NCI-H1417 treated with DMSO at 0.1 percent for 48 hours (cell line): ENCODE results near the gene ANKIB1.
"Not testable (repeated sequence)": the region's sequence is repeated elsewhere in the genome, so short reads cannot be mapped to it uniquely, and the experiment has no call there.

ENCODE experiments used
- DNase-seq: peaks from one replicate; lab custom pipeline; 2025; lab: John Stamatoyannopoulos, UW

Gene ANKIB1

DNA sequence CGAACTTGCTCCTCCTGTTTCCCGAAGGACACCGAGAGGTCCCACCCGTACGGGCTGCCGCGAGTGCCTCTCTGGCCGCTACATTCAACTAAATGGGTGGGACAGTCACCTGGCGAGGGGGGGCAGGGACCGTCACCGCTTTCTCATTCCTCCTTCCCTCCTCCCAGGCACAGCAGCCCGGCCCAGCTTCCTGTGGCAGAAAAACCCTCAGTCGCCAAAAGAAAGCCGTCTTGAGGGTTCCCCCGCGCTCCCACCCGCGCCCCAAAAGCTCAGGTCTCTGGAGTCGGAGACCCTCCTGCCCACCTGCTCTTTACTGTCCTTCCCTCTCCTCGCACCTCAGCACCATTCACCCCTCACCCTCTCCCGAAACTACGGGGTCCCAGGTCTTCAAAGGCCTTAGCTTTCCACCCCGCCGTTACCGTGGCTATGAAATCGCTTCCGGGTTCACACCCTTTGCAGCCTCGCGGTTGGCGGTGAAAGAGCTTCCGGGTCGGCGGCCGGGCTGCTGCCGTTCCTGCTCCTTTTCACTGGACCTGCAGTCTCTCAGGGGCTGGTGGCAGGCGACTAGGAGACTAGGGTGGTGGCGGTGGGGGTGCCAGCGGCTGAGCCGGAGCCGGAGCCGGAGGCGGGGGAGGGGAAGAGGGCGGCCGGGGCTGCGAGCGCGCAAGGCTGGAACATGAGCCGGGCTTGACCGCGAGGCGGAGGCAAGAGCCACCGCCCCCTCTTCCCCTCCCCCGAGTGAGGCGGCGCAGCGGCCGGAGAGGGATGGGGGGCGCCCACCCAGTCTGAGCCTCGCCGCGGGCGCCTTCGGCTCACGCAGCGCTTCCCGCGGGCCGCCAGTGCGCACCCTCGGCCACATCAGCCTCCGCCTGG, at the start of gene ANKIB1, which contains the start of gene KRIT1:
Gene ANKIB1, plus strand, starts transcription at position 488 of the 873 bp plus-strand sequence. CDS start 49,005 bp downstream, outside the sequence.
Gene KRIT1, minus strand, starts transcription at position 428 of the 873 bp plus-strand sequence. CDS start 3,779 bp downstream, outside the sequence.
- DNase-seq: peak; percentile 60

GRCh38 chr7:92200791-92201190, 45.0 kb upstream of the ANKIB1 start:
- no peak for DNase-seq

- no peak for DNase-seq
Observed at GRCh38 chr7:92205987-92206386, 39.8 kb upstream of the ANKIB1 start.

DNA sequence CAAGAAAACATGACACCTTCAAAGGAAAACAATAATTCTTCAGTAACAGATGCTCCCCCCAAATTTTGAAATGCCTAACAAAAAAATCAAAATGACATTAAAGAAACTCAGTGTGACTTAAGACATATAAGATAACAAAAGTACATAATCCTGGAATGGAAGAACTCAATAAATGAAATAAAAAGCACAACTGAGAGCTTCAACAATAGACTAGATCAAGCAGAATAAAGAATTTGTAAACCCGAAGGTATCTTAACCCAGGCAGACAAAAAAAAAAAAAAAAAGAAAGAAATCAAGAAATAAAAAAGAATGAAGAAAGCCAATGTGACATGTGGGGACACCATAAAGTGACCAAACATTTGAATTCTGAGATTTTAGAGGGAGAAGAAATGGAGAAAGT, 39.1 kb upstream of the ANKIB1 start:
- no peak for DNase-seq

DNA sequence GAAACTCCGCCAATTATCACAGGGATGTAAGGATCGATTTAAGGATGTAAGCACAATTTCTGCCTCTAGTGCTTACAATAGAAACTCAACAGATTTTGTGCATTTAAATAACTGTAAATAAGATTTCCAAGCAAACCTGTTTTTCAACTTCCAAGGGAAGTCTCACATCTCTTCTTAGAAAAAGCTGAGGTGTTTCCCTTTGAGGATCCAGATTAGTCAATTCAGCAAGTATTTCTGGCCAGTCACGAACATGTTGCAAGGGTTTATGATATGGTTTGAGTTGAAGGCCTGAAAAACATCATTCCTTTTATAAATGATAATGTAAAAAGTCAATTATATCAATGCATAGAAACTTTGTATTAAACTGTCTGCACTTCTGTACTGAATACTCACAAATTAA, 24.0 kb upstream of the ANKIB1 start:
- DNase-seq: no peak

GRCh38 chr7:92226981-92227380, 18.8 kb upstream of the ANKIB1 start:
- DNase-seq: no peak

DNA sequence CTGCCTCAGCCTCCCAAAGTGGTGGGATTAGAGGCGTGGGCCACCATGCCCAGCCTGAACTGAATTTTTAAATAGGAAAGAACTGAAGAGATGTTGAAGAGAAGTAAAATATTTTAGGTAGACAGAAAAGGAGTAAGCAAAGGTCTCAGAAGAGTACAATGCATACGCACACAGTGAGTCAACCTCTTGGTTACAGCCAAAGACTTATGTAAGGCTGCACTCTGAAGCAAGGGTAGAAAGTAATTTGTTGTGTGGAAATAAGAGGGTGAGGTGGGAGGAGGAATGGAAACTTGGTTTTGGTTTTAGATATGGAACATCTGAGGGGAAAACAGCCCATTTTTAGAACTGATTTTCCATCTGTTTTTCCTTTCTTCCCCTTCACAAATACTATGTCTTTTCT, 17.7 kb upstream of the ANKIB1 start:
- no peak for DNase-seq

GRCh38 chr7:92228742-92229141, 17.0 kb upstream of the ANKIB1 start:
- no peak for DNase-seq

- DNase-seq: no peak
Observed at GRCh38 chr7:92230547-92230946, 15.2 kb upstream of the ANKIB1 start.

GRCh38 chr7:92242972-92243371, 2.8 kb upstream of the ANKIB1 start:
- no peak for DNase-seq

DNA sequence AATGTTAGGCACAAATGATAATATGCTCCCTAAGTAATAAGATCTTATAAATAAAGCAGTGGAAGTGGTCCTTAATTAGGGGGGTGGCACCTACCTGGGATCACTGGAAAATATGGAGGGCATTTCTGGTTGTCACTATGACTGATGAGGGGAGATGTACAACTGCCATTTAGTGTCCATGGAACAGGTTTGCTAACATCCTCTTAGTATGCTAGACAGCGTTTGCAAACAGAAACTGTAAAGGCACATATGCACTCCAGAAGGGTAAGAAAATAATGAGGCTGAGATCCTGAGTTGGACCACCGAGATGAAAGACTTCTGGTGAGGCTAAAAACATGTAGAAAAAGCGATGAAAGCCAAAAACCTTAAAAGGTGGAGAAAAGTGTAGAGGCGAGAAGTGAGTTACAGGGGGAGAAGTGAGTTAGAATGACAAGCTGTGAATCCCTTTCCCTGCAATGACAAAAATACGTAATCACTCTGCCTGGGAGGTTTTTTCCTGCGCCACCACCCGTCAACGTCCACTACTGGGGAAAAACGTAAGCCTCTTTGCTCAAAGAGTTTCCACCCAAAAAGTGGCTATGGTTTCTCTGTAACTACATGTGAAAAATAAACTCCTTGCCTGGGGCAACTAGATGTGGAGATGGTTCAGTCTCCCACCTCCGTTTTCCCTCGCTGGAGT, 827 bp upstream of the ANKIB1 start:
- DNase-seq: no peak

GRCh38 chr7:92246360-92247101, 757 bp downstream of the ANKIB1 start:
- no peak for DNase-seq

DNA sequence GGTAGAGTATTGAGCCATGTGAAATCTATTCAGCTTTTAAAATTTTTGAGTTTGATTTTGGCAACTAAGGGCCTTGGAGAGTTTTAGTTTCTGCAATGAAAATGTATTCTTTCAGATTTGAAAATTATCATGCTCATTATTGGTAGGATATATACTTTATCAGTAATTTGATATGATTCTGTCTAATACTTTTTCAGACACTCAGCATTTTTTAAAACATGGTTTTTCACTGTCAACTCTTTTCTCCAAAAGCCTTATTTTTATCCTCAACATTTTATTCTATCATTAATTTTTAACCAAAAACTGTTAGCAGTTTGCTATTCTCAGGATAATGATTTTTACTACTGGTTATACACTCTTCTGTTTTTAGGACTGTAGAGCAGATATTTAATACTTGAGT, 4.8 kb downstream of the ANKIB1 start:
- DNase-seq: no peak

DNA sequence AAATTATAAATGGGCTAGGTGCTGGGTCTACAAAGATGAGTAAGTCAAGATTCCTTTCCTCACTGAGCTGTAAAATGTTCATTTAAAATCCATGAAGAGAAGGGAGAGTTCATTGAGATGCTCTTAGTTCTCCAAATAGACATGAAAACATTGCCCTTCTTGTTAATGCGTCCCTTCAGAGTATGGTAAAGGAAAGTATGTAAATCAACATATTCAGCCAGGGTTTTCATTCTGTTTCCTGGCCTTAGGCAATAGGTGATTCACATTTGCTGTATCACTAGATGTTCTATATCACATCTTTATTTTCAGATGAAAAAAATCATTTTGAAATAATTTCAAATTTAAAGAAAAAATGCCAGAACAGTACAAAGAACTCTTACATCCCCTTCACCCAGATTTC, 5.4 kb downstream of the ANKIB1 start:
- DNase-seq: no peak

DNA sequence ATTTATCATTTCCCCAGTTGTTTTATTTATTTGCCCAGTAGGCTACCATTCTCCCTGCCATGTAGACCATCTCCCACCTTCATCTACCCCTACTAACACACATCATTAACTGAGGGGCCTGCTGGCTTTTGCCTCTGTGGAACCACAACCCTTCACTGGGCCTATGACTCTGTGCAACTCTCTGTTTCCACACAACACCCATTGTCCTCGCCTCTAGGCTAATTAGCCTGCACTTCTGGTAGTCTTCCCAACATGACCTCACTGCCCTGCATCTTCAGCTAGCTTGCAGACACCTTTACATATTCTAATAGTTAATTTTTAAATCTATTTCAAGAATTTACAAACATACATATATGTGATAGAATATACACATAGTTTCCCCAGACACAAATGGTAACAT, 7.5 kb downstream of the ANKIB1 start:
- no peak for DNase-seq

DNA sequence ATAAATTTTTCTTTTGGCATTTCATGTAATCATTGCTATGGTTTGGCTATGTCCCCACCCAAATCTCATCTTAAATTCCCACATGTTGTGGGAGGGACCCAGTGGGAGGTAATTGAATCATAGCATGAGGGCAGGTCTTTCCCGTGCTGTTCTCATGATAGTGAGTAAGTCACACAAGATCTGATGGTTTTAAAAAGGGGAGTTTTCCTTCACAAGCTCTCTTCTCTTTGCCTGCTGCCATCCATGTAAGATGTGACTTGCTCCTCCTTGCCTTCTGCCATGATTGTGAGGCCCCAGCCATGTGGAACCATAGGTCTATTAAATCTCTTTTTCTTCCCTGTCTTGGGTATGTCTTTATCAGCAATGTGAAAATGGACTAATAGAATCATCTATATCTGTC, 9.0 kb downstream of the ANKIB1 start:
- not testable (repeated sequence) for DNase-seq

DNA sequence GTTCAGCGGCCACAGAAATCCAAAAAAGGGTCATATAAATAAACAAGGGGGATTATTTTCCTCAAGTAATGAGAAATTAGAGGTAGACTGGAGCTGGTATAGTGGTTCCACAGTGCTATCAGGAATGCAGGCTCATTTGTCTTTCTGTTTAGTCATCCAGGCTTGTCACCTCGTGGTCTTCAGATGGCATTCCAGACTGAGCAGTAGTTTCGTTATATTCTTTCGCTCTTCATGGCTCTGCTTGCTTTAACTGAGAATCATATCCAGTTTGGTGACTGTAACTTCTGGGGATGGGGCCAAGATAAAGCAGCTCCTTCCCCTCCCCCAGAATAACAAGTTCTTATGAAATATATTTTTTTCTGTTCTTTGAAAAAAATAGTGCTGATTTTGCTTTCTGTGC, 9.5 kb downstream of the ANKIB1 start:
- no peak for DNase-seq

GRCh38 chr7:92259062-92259461, 13.3 kb downstream of the ANKIB1 start:
- no peak for DNase-seq

- no peak for DNase-seq
Observed at GRCh38 chr7:92259610-92260247, 14.0 kb downstream of the ANKIB1 start.

DNA sequence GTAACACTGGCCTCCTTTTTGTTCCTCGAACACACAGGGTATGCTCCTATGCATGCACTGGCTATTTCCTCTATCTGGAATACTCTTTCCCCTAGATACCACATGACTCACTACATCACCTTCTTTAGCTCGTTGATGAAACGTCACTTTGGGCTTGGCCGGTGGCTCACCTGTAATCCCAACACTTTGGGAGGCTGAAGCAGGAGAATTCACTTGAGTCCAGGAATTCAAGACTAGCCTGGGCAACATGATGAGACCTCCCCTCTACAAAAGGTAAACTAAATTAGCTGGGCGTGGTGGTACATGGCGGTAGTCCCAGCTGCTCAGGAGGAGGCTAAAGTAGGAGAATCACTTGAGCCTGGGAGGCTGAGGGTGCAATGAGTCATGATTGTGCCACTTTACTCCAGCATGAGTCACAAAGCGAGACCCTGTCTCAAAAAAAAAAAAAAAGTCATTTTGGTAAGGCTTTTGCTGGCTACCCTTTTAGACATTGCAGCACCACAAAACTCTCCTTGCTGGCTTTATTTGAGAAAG, 14.5 kb downstream of the ANKIB1 start:
- no peak for DNase-seq

- DNase-seq: no peak
Observed at GRCh38 chr7:92266415-92267241, 20.9 kb downstream of the ANKIB1 start.
